Testis (tissue), 2 donors: ENCODE measurements around the gene NOL4L.

Experiments
- CTCF ChIP-seq, 3 experiments: fragments of 450-650 bp in 2 of 3; fragments of 200-600 bp in 1 of 3; sonication (generic) in 1 of 3; IDR thresholded peaks; one replicate each; pipeline ENCODE4 v1.5.1; 2016 to 2019; ENCODE audit warnings: antibody characterized with exemption in 3 of 3, mild to moderate bottlenecking in 2 of 3, moderate library complexity in 1 of 3
- POLR2A ChIP-seq: fragments of 450-650 bp; IDR thresholded peaks from one replicate; pipeline ENCODE4 v1.6.1; 2017; ENCODE audit warnings: antibody characterized with exemption, mild to moderate bottlenecking, moderate library complexity

GRCh38 chr20:32569380-32570305 is 15.5 kb downstream of the NOL4L start:
- no peak for TF ChIP-seq CTCF (IDR thresholded peaks at IDR 0.05)
- TF ChIP-seq POLR2A = no peak
